Heart left ventricle (tissue), 16 donors: Measurements from ENCODE around the gene TTC32. TPM values are rescaled to one million over a fixed set of nuclear protein-coding genes. Genes with fewer than 3 reads are reported as not detected.

ENCODE experiments used
- ATAC-seq, 4 donors: fragments of 200-7000 bp; cut with Tn5 transposase; one replicate each; pipeline ENCODE4 v1.9.1; 2020 to 2022; ENCODE audit warnings: moderate library complexity in 4 of 4, mild to moderate bottlenecking in 3 of 4, moderate number of reproducible peaks in 1 of 4
- DNase-seq, 5 donors: peaks; one replicate each; pipeline ENCODE4 v3.0.0-alpha.2; 2020
- H3K27ac ChIP-seq, 12 donors: fragments of 200-600 bp; sonication (generic) in 4 of 12; one replicate each; pipeline versions ENCODE4 v1.5.0 to v1.8.0; 2016 to 2022; ENCODE audit warnings: mild to moderate bottlenecking in 2 of 12
- H3K27me3 ChIP-seq, 9 donors: fragments of 200-600 bp; sonication (generic) in 2 of 9; one replicate each; pipeline versions ENCODE4 v1.5.1 to v1.8.0; 2016 to 2022; ENCODE audit warnings: mild to moderate bottlenecking in 3 of 9
- H3K36me3 ChIP-seq, 9 donors: fragments of 200-600 bp; sonication (generic) in 2 of 9; one replicate each; pipeline versions ENCODE4 v1.5.0 to v1.8.0; 2018 to 2022; ENCODE audit warnings: mild to moderate bottlenecking in 2 of 9
- H3K4me1 ChIP-seq, 12 donors: fragments of 200-600 bp; sonication (generic) in 4 of 12; one replicate each; pipeline versions ENCODE4 v1.5.0 to v1.8.0; 2016 to 2022; ENCODE audit warnings: mild to moderate bottlenecking in 3 of 12
- H3K4me3 ChIP-seq, 12 donors: fragments of 200-600 bp; sonication (generic) in 4 of 12; one replicate each; pipeline versions ENCODE4 v1.5.0 to v1.8.0; 2017 to 2022; ENCODE audit warnings: mild to moderate bottlenecking in 9 of 12, moderate library complexity in 4 of 12
- H3K9me3 ChIP-seq, 12 donors: fragments of 200-600 bp; sonication (generic) in 4 of 12; one replicate each; pipeline versions ENCODE4 v1.5.0 to v1.8.0; 2016 to 2022; ENCODE audit warnings: mild to moderate bottlenecking in 1 of 12
- CTCF ChIP-seq, 12 donors: fragments of 200-600 bp; sonication (generic) in 4 of 12; IDR thresholded peaks; one replicate each; pipeline versions ENCODE4 v1.5.0 to v1.8.0; 2018 to 2022; ENCODE audit warnings: antibody characterized with exemption in 12 of 12, mild to moderate bottlenecking in 5 of 12
- POLR2A ChIP-seq, 2 donors: fragments of 450-650 bp; IDR thresholded peaks; one replicate each; pipeline ENCODE4 v1.6.1; 2017; ENCODE audit warnings: antibody characterized with exemption in 2 of 2, mild to moderate bottlenecking in 2 of 2, moderate library complexity in 2 of 2
- WGBS, 4 donors: extraction: QIAGEN DNeasy Blood & Tissue Kit in 2 of 4; methylation state at CpG; one replicate each; pipeline versions ENCODE4 v1.1.5 to v1.1.7; 2013 to 2018; 5-methylcytosine and 5-hydroxymethylcytosine counted together
- intact Hi-C, 10 donors: fragments of 100-400 bp; cut with DNase I; formaldehyde crosslinking; loops; one replicate each; pipeline versions ENCODE4 v1.11.1 to v1.14.2; 2022
- polyA plus RNA-seq, 2 donors: library from polyadenylated mRNA; stranded (reverse); fragments of 200-250 nt; gene quantifications; one replicate each; pipeline ENCODE4 v1.2.3, GENCODE V29; 2013
- total RNA-seq, 9 donors: library from RNA; depleted of rRNA in 2 of 9; stranded (reverse); fragments of >200 nt in 2 of 9; fragmentation: NEBNext Ultra II Directional in 3 of 9; extraction: Animal tissue kit (Norgen Biotek cat#: 25700) in 3 of 9; gene quantifications; one replicate each; pipeline versions ENCODE4 v1.1.0 to v1.2.4, GENCODE V29; 2016 to 2023
- donor health status: ischemic (EF 13 %, LVEDD 7.1; RV severe dilation, severe dysfunction).
- donor health status: healthy with polysubstance abuse.
- donor health status: DM: no; HTN: yes; CAD: no.
- donor health status: DM: no; HTN: no; CAD: no.
- donor health status: ischemic (EF 25% LVEDD 6.9; RV normal size, moderate dysfunction).
- donor health status: ischemic (EF 25% LVEDD 5.7; RV mildly dilated, moderate dysfunction).
- donor health status: healthy.
- donor health status: DM: yes; HTN: yes; CAD: no.
- donor health status: ischemic (EF 35%, LVEDD 5.7; RV mildly dilated, moderate dysfunction).
- donor health status: nonischemic (EF 11% LVEDD 7.7; RV severe dilation, severe dysfunction).
- donor health status: DM: yes; HTN: yes; CAD: no.
- donor health status: PGD.
- donor health status: ischemic (EF 29% LVEDD 5.4; RV normal size, mild dysfunction).
- donor health status: nonischemic (EF 23%, LVEDD 6.1; RV moderate dilation, normal function).

Gene TTC32
- total and polyA plus RNA-seq, 11 donors, result 2.6 to 10.3 (median 6.3) TPM

GRCh38 chr2:19857806-19858205 lies 44.0 kb downstream of the TTC32 start:
- ATAC-seq, result no peak
- Histone ChIP-seq H3K9me3 (no peaks in the 10 kb centered on the region), H3K4me1 (peaks cover 0 to 5% (median 0%) of the 10 kb centered on the region in 12 donors), H3K27ac (no peak overlapping the region), H3K36me3 (no peaks in the 10 kb centered on the region), H3K4me3 (no peak overlapping the region), H3K27me3 (no peaks in the 10 kb centered on the region)
- TF ChIP-seq CTCF (IDR thresholded peaks at IDR 0.05) (no peak), POLR2A (IDR thresholded peaks at IDR 0.05) (no peak)
- no peak for DNase-seq
- intact Hi-C loops, result no loop called here
- 93 to 96% (median 95%) methylated on average over 10 to 15 of the region's 15 CpGs for WGBS, 4 donors

- no peaks in the 10 kb centered on the region for H3K27me3 ChIP-seq
- H3K27ac ChIP-seq, result no peak overlapping the region
- TF ChIP-seq POLR2A (IDR thresholded peaks at IDR 0.05) (no peak), CTCF (IDR thresholded peaks at IDR 0.05) (no peak)
- no peaks in the 10 kb centered on the region for H3K9me3 ChIP-seq
- H3K36me3 ChIP-seq, result no peaks in the 10 kb centered on the region
- 61 to 77% (median 72%) methylated on average over 7 of the region's 7 CpGs for WGBS, 4 donors
- DNase-seq (no peak), ATAC-seq (no peak)
- H3K4me1 ChIP-seq, result peaks cover 0 to 5% (median 0%) of the 10 kb centered on the region in 12 donors
- intact Hi-C loops, result no loop called here
- no peak overlapping the region for H3K4me3 ChIP-seq
These were observed 44.7 kb downstream of the TTC32 start for GRCh38 chr2:19857100-19857499.

DNA sequence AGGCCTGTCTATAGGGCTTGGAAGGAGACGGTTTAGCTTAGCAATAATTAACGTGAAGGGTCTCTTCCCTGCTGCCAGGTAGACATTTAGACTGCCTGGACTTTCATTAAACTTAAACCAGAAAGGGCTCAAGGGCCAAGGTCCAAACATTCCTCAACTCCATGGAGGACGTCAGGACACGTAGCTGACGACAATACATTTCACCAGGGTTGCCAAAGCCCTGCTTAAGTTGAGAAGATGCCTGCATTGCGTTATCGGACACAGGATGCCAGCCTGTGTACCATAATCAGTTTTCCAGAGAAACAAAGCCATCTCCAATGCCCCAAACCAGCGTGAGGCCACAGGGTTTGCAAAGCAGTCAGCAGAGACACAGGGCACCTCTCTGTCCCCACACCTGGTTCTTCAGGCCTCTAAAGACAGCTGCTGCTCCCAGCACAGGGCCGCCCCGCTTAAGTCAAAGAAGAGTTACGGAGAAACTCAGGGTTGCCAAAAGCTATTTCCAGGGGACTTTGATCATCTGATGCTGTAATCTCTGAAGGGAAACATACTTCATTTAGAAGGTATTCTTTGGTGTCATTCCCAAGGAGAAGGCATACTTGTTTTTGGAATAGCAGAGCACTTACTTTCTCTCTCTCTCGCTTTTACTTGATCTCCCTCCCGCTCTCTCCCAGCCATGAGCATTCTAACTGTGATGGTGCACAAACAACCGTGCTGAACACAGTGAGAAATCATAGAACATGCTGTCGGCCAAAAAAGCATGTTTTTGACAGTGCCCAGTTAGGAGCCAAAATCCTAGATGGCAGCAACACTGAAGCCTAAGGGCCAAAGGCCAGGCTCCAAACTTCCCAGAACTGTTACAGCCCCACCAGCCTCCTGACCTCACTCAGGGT lies 46.0 kb downstream of the TTC32 start:
- H3K4me3 ChIP-seq, result no peak overlapping the region
- H3K4me1 ChIP-seq, result peaks cover 0 to 5% (median 0%) of the 10 kb centered on the region in 12 donors
- no peak for TF ChIP-seq CTCF (IDR thresholded peaks at IDR 0.05)
- ATAC-seq (peak in 1 of 4 donors; percentile 19), DNase-seq (no peak)
- 76 to 83% (median 80%) methylated on average over 13 to 15 of the region's 15 CpGs for WGBS, 4 donors
- H3K36me3 ChIP-seq, result no peaks in the 10 kb centered on the region
- intact Hi-C loops, result no loop called here
- no peaks in the 10 kb centered on the region for H3K9me3 ChIP-seq
- peak overlapping the region in 1 of 12 donors; percentile 46 for H3K27ac ChIP-seq
- no peaks in the 10 kb centered on the region for H3K27me3 ChIP-seq

GRCh38 chr2:19854596-19855541 lies 46.9 kb downstream of the TTC32 start:
- H3K27ac ChIP-seq, result peak overlapping the region in 1 of 12 donors; percentile 4
- no peaks in the 10 kb centered on the region for H3K9me3 ChIP-seq
- H3K4me3 ChIP-seq, result no peak overlapping the region
- no peak for DNase-seq
- 94 to 95% (median 95%) methylated on average over 20 of the region's 20 CpGs for WGBS, 4 donors
- no peak for ATAC-seq
- intact Hi-C loops, result loop anchor here in 1 of 10 donors (5.0 kb wide), 1 partner anchor 83 kb away; no protein-coding TSS in a partner anchor
- peaks cover 0 to 5% (median 0%) of the 10 kb centered on the region in 12 donors for H3K4me1 ChIP-seq
- TF ChIP-seq POLR2A (IDR thresholded peaks at IDR 0.05) (no peak), CTCF (IDR thresholded peaks at IDR 0.05) (no peak)
- H3K36me3 ChIP-seq, result no peaks in the 10 kb centered on the region
- H3K27me3 ChIP-seq, result no peaks in the 10 kb centered on the region
